ENCODE results near the gene NEUROG1. TPM values are rescaled to one million over a fixed set of nuclear protein-coding genes. Genes with fewer than 3 reads are reported as not detected.

Gene NEUROG1
- total and polyA plus RNA-seq, 2 donors from 2014 or later: not detected

- no peak for TF ChIP-seq CTCF (IDR thresholded peaks at IDR 0.05; ENCODE audit: borderline replicate concordance, extremely low read depth, insufficient read depth)
- Histone ChIP-seq H3K36me3 (ENCODE audit: control insufficient read depth in 2 of 3, insufficient read depth in 3 of 3, low read length in 3 of 3) (no peaks in the 10 kb centered on the region), H3K9me3 (ENCODE audit: control insufficient read depth in 2 of 3, insufficient read depth in 1 of 3, low read length in 3 of 3) (no peaks in the 10 kb centered on the region), H3K4me1 (ENCODE audit: control insufficient read depth in 2 of 3, insufficient read depth in 2 of 3, low read depth in 1 of 3, low read length in 3 of 3) (no peaks in the 10 kb centered on the region), H3K27ac (ENCODE audit: low read depth in 2 of 2, low read length in 2 of 2) (no peak overlapping the region), H3K27me3 (ENCODE audit: control insufficient read depth, insufficient read depth, low read length) (peaks cover 52% of the 10 kb centered on the region), H3K9ac (ENCODE audit: low read length in 3 of 3) (no peak overlapping the region), H3K4me3 (ENCODE audit: low read length in 3 of 3) (no peak overlapping the region)
- intact Hi-C loops (cut with DNase I): no loop called here
- FAIRE-seq: no peak
- no peak for DNase-seq
These were observed 13.6 kb upstream of the NEUROG1 start for GRCh38 chr5:135549413-135549812.

GRCh38 chr5:135547590-135548254 lies 12.0 kb upstream of the NEUROG1 start:
- intact Hi-C loops (cut with DNase I): no loop called here
- FAIRE-seq (no peak), DNase-seq (no peak)
- Histone ChIP-seq H3K27me3 (ENCODE audit: control insufficient read depth, insufficient read depth, low read length) (peaks cover 66% of the 10 kb centered on the region), H3K9ac (ENCODE audit: low read length in 3 of 3) (no peak overlapping the region), H3K27ac (ENCODE audit: low read depth in 2 of 2, low read length in 2 of 2) (no peak overlapping the region), H3K4me1 (ENCODE audit: control insufficient read depth in 2 of 3, insufficient read depth in 2 of 3, low read depth in 1 of 3, low read length in 3 of 3) (peaks cover 0 to 3% (median 0%) of the 10 kb centered on the region in 3 donors), H3K36me3 (ENCODE audit: control insufficient read depth in 2 of 3, insufficient read depth in 3 of 3, low read length in 3 of 3) (no peaks in the 10 kb centered on the region), H3K4me3 (ENCODE audit: low read length in 3 of 3) (no peak overlapping the region), H3K9me3 (ENCODE audit: control insufficient read depth in 2 of 3, insufficient read depth in 1 of 3, low read length in 3 of 3) (no peaks in the 10 kb centered on the region)
- TF ChIP-seq CTCF (IDR thresholded peaks at IDR 0.05; ENCODE audit: borderline replicate concordance, extremely low read depth, insufficient read depth): no peak

GRCh38 chr5:135546912-135547311 lies 11.1 kb upstream of the NEUROG1 start:
- no peak for TF ChIP-seq CTCF (IDR thresholded peaks at IDR 0.05; ENCODE audit: borderline replicate concordance, extremely low read depth, insufficient read depth)
- peaks cover 73% of the 10 kb centered on the region for H3K27me3 ChIP-seq (ENCODE audit: control insufficient read depth, insufficient read depth, low read length)
- FAIRE-seq: no peak
- no peak for DNase-seq
- H3K4me3 ChIP-seq (ENCODE audit: low read length in 3 of 3): no peak overlapping the region
- peaks cover 0 to 3% (median 0%) of the 10 kb centered on the region in 3 donors for H3K4me1 ChIP-seq (ENCODE audit: control insufficient read depth in 2 of 3, insufficient read depth in 2 of 3, low read depth in 1 of 3, low read length in 3 of 3)
- H3K9ac ChIP-seq (ENCODE audit: low read length in 3 of 3): no peak overlapping the region
- no peaks in the 10 kb centered on the region for H3K9me3 ChIP-seq (ENCODE audit: control insufficient read depth in 2 of 3, insufficient read depth in 1 of 3, low read length in 3 of 3)
- H3K36me3 ChIP-seq (ENCODE audit: control insufficient read depth in 2 of 3, insufficient read depth in 3 of 3, low read length in 3 of 3): no peaks in the 10 kb centered on the region
- intact Hi-C loops (cut with DNase I): no loop called here
- H3K27ac ChIP-seq (ENCODE audit: low read depth in 2 of 2, low read length in 2 of 2): no peak overlapping the region

- no peaks in the 10 kb centered on the region for H3K36me3 ChIP-seq (ENCODE audit: control insufficient read depth in 2 of 3, insufficient read depth in 3 of 3, low read length in 3 of 3)
- intact Hi-C loops (cut with DNase I): no loop called here
- no peak for DNase-seq
- no peak overlapping the region for H3K9ac ChIP-seq (ENCODE audit: low read length in 3 of 3)
- no peak for FAIRE-seq
- H3K27ac ChIP-seq (ENCODE audit: low read depth in 2 of 2, low read length in 2 of 2): no peak overlapping the region
- H3K4me3 ChIP-seq (ENCODE audit: low read length in 3 of 3): no peak overlapping the region
- no peak for TF ChIP-seq CTCF (IDR thresholded peaks at IDR 0.05; ENCODE audit: borderline replicate concordance, extremely low read depth, insufficient read depth)
- H3K9me3 ChIP-seq (ENCODE audit: control insufficient read depth in 2 of 3, insufficient read depth in 1 of 3, low read length in 3 of 3): no peaks in the 10 kb centered on the region
- H3K4me1 ChIP-seq (ENCODE audit: control insufficient read depth in 2 of 3, insufficient read depth in 2 of 3, low read depth in 1 of 3, low read length in 3 of 3): peaks cover 0 to 3% (median 0%) of the 10 kb centered on the region in 3 donors
- H3K27me3 ChIP-seq (ENCODE audit: control insufficient read depth, insufficient read depth, low read length): peaks cover 74% of the 10 kb centered on the region
These were observed 10.3 kb upstream of the NEUROG1 start for GRCh38 chr5:135546101-135546500.
